Left forelimb (tissue), 1 donor: ENCODE data around the gene IGSF22.

Source experiments
- DNase-seq: peaks from one replicate; pipeline ENCODE4 v3.0.0-alpha.2; 2018; ENCODE audit warnings: low spot score

Gene IGSF22

DNA sequence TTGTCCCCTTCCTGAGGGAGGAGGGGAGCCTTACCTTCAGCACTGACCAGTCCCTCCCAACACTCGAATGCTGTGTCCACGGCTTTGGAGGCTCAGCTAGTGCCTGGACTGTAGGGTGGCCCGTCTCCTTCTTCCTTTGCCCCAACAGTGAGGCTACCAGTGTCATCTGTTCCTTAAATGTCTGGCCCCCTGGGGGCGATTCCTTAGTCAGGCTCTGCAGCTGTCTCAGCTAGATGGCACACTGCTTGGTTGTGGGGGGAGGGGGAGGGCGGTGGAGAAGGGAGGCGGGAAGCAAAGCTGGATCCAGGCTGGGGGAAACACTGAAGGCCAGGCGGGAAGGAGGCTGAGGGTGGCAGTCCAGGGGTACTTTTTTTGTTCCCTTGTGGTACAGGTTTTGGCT lies at the start of gene IGSF22:
Gene IGSF22 (minus strand): TSS at position 149 of the 400 bp plus-strand sequence. CDS start 1,952 bp downstream, outside the sequence.
- DNase-seq: no peak

DNA sequence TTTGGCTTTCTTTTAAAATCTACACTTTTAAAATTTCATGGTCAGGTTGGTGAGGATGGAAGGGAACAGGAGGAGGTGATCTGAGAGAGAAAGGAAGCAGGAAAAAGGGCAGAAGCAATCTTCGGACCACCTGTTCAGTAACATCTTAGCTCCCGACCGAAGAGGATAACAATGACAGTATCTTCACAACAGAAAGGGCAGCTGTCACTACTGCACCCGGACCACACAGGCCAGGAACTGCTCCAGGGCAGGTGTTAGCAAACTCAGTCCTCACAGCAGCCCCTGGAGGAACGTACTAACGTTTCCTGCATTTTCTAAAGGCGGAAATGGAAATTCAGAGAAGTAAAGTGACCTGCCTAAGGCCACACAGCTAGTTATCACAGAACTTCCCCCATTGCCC lies 48.8 kb upstream of the IGSF22 start:
- DNase-seq: no peak

DNA sequence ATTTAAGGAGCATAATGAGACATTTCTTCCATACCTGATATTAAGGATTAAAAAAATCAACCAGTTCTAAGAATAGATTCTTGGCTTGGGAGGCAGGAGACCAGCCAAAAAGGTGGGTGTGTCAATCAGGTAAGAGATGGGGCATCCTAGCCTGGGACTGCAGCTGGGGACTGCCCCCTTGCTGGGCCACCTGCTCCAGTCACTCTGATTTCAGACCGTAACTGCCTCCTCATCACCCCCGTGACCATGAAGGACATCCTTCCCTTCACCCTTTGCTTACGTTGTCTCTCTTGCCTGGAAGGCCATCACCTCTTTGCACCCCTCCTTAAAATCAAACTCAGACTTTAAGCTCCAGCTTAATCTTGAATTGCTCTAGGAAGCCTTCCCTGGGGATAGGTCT lies 47.7 kb upstream of the IGSF22 start:
- no peak for DNase-seq

DNA sequence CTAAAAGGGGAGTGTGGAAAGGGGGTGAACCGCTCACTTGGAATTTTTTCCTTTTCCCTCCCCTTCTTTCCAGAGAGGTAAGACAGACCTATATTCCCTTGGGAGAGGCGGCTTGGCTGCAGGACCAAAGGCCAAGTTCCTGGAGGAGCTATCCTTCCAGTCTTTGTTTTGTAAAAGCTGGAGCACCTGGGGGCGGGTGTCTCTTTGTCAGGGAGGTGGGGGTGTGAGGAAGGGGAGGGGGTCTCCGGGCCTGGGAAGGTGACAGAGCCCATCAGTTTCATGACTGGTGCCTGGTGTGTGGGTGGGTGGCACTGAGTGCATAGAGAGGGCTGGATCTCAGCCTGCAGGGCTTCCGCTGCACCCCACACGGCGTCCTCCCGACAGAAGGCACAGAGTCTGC lies 47.1 kb upstream of the IGSF22 start:
- no peak for DNase-seq

DNA sequence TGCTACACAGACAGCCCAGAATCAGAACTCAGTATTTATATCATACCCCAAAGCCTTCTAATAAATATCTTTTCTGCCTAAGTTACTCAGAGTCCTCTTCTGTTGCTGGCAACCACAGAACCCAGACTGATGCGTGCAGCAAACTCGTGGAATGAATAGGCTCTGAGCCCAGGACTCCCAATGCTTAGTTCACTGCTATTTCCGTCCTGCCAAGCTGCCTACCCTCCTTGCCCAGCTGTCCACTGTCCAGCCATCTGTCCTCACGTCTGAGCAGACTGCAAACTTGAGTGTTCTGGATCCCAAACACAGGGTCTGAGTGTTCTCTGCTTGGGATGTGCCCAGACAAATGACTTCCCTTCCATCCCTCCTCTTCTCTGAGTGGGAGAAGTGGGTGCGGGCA lies 46.2 kb upstream of the IGSF22 start:
- DNase-seq: no peak

DNA sequence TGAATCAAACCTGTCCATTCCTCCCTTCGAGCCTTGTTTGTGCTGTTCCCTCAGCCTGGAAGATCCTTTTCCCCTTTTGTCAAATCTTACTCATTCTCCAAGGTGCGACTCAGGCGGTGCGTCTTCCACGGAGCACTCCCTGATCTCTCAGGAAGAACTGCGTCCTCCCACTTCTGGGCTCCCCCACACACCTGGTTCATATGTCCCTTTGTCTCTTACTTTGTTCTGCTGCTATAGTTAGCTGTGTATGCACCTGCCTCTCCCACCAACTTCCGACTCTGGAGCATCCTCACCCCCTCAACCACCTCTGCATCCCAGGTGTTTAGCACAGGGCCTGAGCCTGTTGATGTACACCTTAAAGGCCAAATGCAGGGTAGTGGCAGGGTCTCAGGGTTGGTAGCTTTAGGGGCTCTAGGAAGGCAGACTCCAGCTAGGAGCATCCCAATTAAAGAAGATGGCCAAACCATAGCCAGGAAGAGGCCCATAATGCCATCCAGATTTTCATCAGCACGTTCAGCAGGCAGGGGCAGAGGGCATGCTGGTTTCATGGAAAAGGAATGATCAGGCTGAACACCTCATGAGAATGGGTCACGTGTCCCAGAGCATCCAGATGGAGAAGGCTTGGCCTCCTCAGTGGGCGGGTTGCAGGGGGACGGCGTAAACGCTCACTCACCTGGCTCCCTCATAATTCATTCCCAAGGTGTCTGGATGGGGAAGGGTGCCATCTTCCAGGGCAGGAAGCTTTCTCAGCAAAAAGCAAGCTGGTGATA lies 45.5 kb upstream of the IGSF22 start:
- no peak for DNase-seq

DNA sequence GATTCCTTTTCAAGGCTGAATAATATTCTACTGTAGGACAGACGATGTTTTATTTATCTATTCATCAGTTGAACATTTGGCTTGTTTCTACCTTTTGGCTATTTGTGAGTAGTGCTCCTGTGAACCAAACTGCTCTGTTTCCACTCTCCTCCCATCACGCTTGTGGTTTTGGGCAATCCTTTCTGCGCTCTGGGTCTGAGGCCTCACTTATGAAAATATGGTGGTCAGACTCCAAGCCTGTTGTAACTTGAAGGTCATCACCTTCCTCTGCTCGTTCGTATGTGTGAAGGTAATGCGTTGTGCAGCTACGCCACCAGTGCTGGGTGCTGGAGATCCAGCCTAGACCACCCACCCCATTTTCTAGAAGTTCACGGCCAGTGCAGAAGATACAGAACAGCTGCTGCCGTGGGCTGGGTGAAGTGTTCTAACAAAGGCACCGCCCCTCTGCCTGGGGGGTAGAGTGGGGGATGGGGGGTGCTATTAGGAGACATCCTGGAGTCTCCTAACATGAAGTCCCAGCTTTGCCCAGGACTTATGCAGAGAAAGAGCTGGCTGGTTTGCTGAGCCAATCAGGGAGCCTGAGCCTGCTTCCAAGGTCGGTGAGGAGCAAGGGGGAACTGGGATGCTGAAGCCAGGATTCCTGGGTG lies 44.6 kb upstream of the IGSF22 start:
- no peak for DNase-seq

DNA sequence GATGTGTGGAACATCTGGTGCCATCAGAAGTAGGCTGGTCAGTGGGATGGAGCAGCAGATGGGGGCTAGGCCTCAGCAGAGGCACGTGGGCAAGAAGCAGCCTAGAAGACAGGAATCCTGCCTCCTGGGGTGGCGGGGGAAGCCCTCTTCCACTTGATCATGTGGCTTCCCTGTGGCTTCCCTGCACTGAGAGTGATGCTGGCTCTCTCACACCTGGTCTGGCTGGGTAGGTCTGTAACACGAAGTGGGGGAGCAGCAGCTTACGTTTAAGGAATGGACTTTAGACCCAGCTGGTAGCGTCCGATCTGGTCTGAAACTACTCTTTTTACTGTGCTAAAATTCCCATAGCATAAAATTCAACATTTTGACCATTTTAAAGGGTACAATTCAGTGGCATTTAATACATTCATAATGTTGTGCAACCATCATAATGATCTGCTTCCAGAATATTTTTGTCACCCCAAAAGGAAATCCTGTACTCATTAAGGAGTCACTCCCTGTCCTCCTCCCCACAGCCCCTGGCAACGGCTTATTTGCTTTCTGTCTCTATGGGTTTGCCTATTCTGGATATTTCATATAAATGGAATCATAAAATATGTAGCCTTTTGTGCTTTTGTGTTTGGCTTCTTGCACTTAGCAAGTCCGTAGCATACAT lies 43.9 kb upstream of the IGSF22 start:
- DNase-seq: no peak

DNA sequence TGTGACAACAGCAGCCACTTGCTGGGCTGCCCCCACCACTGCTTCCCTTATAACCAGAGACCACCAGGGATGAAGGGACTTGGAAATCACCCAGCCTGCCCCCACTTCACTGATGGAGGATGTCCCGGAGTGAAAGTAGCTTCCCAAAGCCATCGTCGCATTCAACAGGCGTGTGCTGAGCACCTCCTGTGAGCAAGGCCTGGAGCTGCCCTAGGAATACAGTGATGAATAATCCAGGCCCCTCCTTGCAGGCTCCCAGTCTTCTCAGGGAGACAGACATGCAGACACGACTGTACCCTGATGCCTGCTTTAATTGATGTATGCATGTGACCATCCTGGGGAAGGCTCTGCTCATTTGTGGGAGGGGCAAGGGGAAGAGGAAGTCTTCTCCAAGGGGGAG lies 43.0 kb upstream of the IGSF22 start:
- no peak for DNase-seq

DNA sequence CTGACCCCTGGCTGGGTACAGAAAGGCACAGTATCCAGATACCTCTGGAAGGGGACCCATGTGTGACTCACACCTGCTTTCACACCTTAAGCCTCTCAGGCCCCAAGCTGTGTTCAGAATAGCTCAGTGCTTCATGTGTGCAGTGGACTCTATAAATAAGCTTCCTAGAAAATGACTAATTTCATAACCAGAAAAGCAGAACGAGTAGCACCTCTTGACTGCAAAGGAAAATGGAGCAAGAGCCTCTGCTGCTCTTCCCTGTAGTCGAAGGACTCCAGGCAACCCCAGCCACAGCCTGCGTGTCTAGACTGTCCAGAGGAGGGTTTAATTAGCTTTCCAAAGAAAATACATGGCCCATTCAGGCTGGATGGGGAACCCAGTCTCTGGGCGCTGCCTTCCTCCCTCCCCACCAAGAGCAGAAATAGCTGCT lies 42.5 kb upstream of the IGSF22 start:
- DNase-seq: no peak

DNA sequence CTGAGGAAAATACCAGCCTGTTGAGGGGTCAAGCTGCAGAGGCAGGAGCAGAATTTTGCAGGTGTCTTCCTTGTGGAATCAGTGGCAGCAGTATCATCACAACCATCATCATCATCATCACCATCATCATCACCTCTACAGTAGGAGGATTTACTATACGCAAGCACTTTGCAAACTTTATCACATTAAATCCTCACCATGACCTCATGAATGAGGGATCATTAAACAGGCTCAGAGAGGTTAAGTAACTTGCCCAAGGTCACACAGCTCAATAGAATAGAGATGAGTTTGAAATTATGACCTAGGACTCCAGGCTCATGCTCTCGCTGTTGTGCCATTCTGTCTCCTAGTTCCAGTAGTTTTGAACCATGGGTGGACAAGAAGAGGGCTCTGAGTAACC lies 40.0 kb upstream of the IGSF22 start:
- no peak for DNase-seq

DNA sequence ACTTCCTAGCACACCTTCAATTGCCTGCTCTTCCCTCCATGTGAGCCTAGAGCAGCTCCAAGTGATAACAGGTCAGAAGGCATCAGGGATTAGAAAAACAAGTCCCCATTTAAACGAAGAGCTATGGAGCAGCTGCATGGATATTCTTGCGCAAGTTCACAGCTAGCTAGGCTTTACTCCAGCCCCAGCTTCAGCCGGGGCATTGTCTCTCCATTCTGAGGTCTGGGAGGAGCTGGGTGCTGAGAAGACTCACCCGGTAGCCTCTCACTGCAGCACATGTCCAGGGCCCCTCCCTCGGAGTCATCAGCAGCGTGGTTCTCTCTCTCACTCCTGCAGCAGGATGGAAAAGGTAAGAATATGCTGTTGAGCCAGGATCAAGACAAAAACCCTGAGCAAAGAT lies 39.6 kb upstream of the IGSF22 start:
- no peak for DNase-seq

DNA sequence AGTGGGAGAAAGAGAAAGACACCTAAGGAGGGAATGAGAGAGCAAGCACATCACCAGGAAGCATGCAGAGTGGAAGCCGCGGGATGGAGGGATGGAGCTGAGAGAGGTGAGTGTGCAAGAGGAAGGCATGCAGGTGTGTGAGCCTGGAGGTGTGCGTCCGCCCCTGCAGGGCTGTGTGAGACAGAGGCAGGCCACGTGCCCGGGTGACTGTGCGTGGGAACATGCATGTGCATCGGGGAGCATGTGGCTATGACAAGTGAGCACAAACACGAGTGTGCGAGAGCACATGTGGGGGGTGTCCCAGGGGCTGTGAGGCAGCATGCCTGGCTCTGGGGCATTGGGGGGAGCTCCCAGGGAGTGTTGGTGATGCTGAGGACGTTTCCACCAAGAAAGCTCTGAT lies 35.8 kb upstream of the IGSF22 start:
- no peak for DNase-seq

DNA sequence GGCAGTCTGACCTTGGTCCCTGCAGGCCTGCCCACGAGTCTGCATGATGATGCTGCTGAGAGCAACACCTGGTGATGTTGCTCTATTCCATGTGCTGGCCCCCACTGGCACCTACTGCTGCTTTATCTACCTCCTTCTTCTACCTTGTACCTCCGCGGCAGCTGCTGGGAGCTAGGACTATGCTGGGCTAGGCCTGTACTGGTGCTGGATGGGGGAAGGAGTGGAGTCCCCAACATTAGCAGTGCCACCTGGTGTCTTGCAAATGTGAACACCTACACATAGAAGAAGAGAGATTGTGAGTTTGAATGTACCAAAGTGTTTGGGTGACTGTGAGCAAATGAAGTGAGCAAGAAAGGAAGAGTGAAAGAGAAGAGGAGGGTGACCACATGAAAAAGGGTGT lies 35.2 kb upstream of the IGSF22 start:
- no peak for DNase-seq

DNA sequence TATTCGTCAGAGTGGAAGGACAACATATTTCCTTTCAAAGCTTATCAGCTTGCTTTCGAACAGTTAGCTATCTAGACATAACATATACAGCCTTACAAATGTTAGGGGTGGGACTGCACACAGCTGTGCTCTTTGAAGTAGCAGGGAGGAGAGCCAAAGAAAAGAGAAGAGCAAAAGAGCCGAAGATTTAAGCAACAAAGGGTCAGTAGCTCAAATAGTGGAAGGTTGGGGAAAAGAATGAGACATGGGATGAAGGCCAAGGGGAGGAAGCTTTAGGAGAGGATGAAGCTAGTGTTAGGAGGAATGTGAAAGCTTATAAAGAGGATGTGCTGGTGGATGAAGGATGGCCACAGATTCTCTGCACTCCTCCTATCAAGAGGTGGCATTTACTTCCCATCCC lies 31.8 kb upstream of the IGSF22 start:
- no peak for DNase-seq

DNA sequence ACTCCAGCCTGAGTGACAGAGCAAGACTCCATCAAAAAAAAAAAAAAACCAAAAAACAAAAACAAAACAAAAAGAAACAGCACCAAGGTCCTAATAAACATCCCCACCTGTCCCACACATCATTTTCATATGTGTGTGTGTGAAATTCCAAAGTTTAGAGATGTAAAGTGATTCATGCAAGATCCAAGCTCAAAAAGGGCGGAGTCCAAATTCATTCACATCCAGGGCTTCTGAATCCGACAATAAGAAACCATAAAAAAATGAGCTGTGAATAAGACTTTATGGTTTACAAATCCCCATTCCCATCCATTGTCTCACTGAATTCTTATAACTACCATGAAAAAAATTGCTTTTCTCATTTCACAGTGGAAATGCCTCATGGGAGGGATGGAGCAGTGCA lies 30.9 kb upstream of the IGSF22 start:
- DNase-seq: no peak

DNA sequence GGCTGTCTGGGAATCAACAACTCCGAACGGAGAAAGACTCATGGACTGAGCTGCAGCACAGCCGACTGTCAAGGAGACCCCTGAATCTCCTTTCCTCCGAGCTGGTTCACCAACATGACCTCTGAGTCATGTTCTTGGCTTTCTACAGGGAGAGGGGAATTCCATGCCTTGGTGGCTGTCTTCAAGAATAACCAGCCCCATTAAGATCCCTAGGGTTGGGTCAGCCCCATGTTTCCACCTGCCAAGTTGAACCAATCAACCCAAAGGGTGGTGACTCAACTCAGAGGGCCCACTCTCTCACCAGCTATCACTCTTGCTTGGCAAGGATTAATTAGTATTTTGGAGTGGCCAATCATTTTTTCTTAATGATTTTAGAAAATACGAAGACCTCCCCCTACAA lies 28.3 kb upstream of the IGSF22 start:
- DNase-seq: no peak

DNA sequence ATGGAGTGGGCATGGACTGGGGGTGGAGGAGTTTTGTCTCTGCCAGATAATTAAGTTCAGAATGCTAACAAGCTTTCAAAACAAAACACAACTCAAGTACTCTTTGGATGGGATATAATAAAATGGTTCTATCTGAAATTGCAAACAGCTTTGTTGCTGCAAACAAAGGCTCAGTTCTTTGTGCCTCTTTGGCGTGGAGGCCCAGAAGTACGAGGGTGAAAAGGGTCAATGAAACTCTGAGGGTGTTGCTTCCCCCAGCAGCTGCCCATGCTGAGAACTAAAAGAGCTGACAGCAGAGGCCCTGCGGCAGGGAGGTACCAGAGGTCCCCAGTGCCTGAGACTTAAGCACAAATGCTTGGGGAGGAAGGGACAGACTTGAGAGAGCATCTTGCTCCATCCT lies 26.5 kb upstream of the IGSF22 start:
- DNase-seq: no peak

DNA sequence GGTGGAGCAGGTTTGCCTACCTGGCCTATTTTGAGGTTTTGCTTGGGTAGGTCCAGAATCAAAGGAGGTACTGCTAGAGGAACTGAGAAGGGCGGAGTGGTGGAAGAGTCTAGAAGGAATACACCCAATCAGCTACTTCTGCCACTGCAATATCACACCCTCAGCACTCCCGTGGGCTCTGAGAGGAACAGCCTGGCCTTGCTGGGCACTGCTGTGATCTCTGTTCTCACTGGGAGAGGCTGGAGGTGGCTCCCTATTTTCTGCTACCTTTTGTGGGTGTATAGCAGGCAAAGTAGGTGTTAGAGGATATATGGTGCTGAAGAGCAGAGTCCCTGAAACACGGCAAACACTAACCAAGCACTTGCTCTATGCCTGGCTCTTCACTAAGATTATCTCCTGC lies 25.0 kb upstream of the IGSF22 start:
- no peak for DNase-seq

DNA sequence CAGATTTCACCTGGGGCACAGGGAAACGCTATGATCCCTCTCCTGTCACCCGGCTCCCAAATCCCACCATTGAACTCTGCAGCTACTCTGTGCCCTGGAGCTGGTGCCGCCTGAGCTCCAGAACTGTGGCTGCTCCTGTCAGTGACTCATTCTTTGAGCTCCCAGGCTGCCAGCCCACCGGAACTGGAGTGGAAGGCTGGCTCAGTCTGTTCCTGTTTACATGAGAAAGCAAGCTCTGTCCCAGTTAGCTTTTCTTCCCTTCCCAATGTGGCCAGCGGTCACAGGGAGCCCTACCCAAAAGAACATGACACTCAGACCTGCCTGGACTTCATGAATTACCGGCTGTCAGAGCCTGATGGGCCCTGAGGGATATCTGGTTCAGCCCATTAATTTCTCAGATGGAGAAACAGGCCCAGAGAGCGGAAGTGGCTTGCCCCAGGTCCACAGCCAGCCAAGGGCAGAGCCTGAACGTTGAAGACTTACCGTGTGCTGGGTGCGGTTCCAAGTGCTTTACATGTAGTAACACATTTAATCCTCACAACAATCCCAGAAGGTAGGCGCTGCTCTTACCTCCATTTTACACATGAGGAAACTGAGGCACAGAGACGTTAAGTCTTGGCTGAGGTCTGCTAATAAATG lies 23.8 kb upstream of the IGSF22 start:
- DNase-seq: no peak

DNA sequence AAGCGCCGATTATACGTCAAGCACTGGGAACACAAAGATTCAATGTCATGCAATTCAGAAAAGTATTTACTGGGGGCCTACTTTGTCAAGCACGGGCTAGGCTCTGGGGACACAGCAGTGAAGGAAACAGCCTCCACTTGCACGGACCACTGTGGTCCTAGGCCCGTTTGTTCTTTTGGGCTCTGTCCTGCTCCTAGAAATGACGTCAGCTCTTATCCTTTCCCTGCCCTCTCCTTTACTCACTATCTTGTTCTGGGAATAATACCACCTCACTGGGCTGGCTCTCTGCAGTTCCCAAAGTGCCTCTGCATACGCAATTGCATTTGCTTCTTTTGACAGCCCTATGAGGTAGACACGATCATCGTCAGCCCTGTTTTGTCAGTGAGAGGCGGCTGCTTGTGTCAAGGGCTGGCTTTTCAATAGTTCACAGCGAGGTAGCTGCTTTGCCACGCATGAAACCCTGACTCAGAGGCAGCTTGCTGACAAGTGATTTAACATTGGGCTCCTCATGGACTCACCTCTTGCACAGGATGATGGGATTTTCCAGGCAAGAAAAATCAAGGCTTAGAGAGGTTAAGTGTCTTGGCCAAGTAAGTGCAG lies 22.9 kb upstream of the IGSF22 start:
- no peak for DNase-seq

DNA sequence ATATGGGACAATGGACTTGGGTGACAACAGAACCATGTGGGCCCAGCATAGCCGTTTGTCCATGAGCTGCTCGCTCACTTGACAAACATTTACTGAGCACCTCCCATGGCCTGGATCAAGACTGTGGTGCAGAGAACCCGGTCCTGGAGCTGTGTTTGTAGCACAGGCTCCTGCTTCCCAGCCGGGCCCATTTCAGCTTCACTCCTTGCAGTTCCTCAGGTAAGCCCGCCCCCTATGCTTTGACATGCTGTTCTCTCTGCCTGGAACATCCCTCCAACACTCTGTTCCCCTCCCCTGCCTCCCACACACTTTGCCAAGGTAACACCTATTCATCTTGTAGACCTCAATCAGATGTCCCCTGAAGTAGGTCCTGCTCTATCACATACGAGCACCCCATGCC lies 19.3 kb upstream of the IGSF22 start:
- no peak for DNase-seq
